Thyroid gland (tissue), 4 donors: ENCODE results near the gene SPA17. TPM values are rescaled to one million over a fixed set of nuclear protein-coding genes. Genes with fewer than 3 reads are reported as not detected.

Source experiments
- DNase-seq, 2 donors: peaks; one replicate each; pipeline ENCODE4 v3.0.0-alpha.2; 2019
- H3K27ac ChIP-seq, 3 donors: fragments of 200-600 bp; sonication (generic); 1 replicate in 2 of 3; 2 replicates in 1 of 3; pipeline ENCODE4 v1.5.1; 2016 to 2019; ENCODE audit warnings: mild to moderate bottlenecking in 1 of 3, moderate library complexity in 1 of 3
- H3K27me3 ChIP-seq: fragments of 200-600 bp; sonication (generic); one replicate; pipeline ENCODE4 v1.5.1; 2019
- H3K36me3 ChIP-seq, 2 donors: fragments of 200-600 bp; sonication (generic); one replicate each; pipeline ENCODE4 v1.5.1; 2016 to 2019
- H3K4me1 ChIP-seq, 2 donors: fragments of 200-600 bp; sonication (generic); one replicate each; pipeline ENCODE4 v1.5.1; 2017 to 2019
- H3K4me3 ChIP-seq, 3 donors: fragments of 200-600 bp; sonication (generic); replicated peaks in 1 of 3; 1 replicate in 2 of 3; 2 replicates in 1 of 3; pipeline ENCODE4 v1.5.1; 2016; ENCODE audit warnings: mild to moderate bottlenecking in 1 of 3
- H3K9me3 ChIP-seq: fragments of 200-600 bp; sonication (generic); one replicate; pipeline ENCODE4 v1.5.1; 2017
- CTCF ChIP-seq, 6 experiments: fragments of 200-600 bp in 3 of 6; fragments of 450-650 bp in 3 of 6; sonication (generic) in 3 of 6; IDR thresholded peaks; one replicate each; pipeline ENCODE4 v1.5.1; 2016 to 2019; ENCODE audit warnings: antibody characterized with exemption in 6 of 6, mild to moderate bottlenecking in 2 of 6, inconsistent platforms in 1 of 6, moderate library complexity in 1 of 6
- POLR2A ChIP-seq, 2 donors: fragments of 450-650 bp; IDR thresholded peaks; one replicate each; pipeline ENCODE4 v1.6.1; 2017; ENCODE audit warnings: antibody characterized with exemption in 2 of 2, mild to moderate bottlenecking in 2 of 2, moderate library complexity in 1 of 2
- WGBS, 2 donors: methylation state at CpG; one replicate each; pipeline ENCODE4 v1.1.5; 2017; 5-methylcytosine and 5-hydroxymethylcytosine counted together
- intact Hi-C: fragments of 100-400 bp; cut with DNase I; formaldehyde crosslinking; loops from one replicate; pipeline ENCODE4 v1.15.1; 2023
- total RNA-seq, 4 donors: library from RNA; depleted of rRNA; stranded (reverse); fragments of >200 nt; gene quantifications; one replicate each; pipeline ENCODE4 v1.2.3, GENCODE V29; 2016

Gene SPA17
- total RNA-seq, 4 donors from 2014 or later = 13.8 to 25.2 (median 23.6) TPM

DNA sequence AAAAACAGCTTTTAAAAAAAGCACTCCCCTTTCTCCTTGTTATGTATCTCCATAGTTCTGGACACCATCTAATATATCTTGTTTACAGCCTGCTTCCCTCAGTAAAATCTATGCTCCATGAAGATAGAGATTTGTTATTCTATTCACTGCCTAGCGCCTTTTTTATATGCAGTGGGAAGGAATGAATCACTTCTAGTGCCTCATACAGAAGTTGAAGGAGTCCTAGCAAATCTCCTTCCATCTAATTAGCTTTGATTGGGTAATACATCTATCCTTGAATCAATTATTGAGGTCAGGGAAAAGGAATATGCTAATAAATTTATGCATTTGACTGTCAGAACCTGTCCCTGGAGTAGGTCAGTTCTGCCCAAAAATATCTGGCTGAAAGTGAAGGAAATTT, 25.8 kb downstream of the SPA17 start:
- TF ChIP-seq CTCF (IDR thresholded peaks at IDR 0.05) (no peak), POLR2A (IDR thresholded peaks at IDR 0.05) (no peak)
- intact Hi-C loops = no loop called here
- Histone ChIP-seq H3K4me3 (no peak overlapping the region), H3K27me3 (no peaks in the 10 kb centered on the region), H3K9me3 (no peaks in the 10 kb centered on the region), H3K27ac (no peak overlapping the region), H3K4me1 (no peaks in the 10 kb centered on the region), H3K36me3 (peaks cover 0 to 3% of the 10 kb centered on the region in 2 donors)
- WGBS, 2 donors = 88 to 91% methylated on average over 1 of the region's 1 CpG
- no peak for DNase-seq

GRCh38 chr11:124700028-124700427, 26.3 kb downstream of the SPA17 start:
- H3K4me3 ChIP-seq = no peak overlapping the region
- H3K27ac ChIP-seq = no peak overlapping the region
- intact Hi-C loops = no loop called here
- H3K4me1 ChIP-seq = no peaks in the 10 kb centered on the region
- no peak for DNase-seq
- no peaks in the 10 kb centered on the region for H3K36me3 ChIP-seq
- no peaks in the 10 kb centered on the region for H3K9me3 ChIP-seq
- H3K27me3 ChIP-seq = no peaks in the 10 kb centered on the region
- TF ChIP-seq CTCF (IDR thresholded peaks at IDR 0.05) (no peak), POLR2A (IDR thresholded peaks at IDR 0.05) (no peak)

- no peak for DNase-seq
- no peaks in the 10 kb centered on the region for H3K36me3 ChIP-seq
- H3K27ac ChIP-seq = no peak overlapping the region
- H3K9me3 ChIP-seq = no peaks in the 10 kb centered on the region
- no peak for TF ChIP-seq POLR2A (IDR thresholded peaks at IDR 0.05)
- TF ChIP-seq CTCF (IDR thresholded peaks at IDR 0.05) = no peak
- intact Hi-C loops = no loop called here
- H3K4me3 ChIP-seq = no peak overlapping the region
- no peaks in the 10 kb centered on the region for H3K27me3 ChIP-seq
- 87 to 88% methylated on average over 4 of the region's 4 CpGs for WGBS, 2 donors
- no peaks in the 10 kb centered on the region for H3K4me1 ChIP-seq
Observed at GRCh38 chr11:124707829-124708228, 34.1 kb downstream of the SPA17 start.

GRCh38 chr11:124712392-124712791, 38.7 kb downstream of the SPA17 start:
- Histone ChIP-seq H3K9me3 (no peaks in the 10 kb centered on the region), H3K4me1 (no peaks in the 10 kb centered on the region), H3K27me3 (no peaks in the 10 kb centered on the region), H3K4me3 (no peak overlapping the region), H3K27ac (no peak overlapping the region), H3K36me3 (no peaks in the 10 kb centered on the region)
- 83 to 90% methylated on average over 3 of the region's 3 CpGs for WGBS, 2 donors
- intact Hi-C loops = no loop called here
- TF ChIP-seq CTCF (IDR thresholded peaks at IDR 0.05) (no peak), POLR2A (IDR thresholded peaks at IDR 0.05) (no peak)
- no peak for DNase-seq

GRCh38 chr11:124716591-124716990, 42.9 kb downstream of the SPA17 start:
- no peaks in the 10 kb centered on the region for H3K36me3 ChIP-seq
- TF ChIP-seq POLR2A (IDR thresholded peaks at IDR 0.05) (no peak), CTCF (IDR thresholded peaks at IDR 0.05) (no peak)
- no peaks in the 10 kb centered on the region for H3K9me3 ChIP-seq
- H3K4me1 ChIP-seq = peaks cover 5% of the 10 kb centered on the region in 2 donors
- intact Hi-C loops = no loop called here
- H3K4me3 ChIP-seq = no peak overlapping the region
- no peaks in the 10 kb centered on the region for H3K27me3 ChIP-seq
- no peak overlapping the region for H3K27ac ChIP-seq
- DNase-seq = no peak
- WGBS, 2 donors = 80 to 87% methylated on average over 3 of the region's 3 CpGs
